Panc1 (cell line): ENCODE results near the gene SLCO3A1. TPM values are rescaled to one million over a fixed set of nuclear protein-coding genes. Genes with fewer than 3 reads are reported as not detected.

Experiments
- ATAC-seq: fragments of 200-7000 bp; cut with Tn5 transposase; 2 replicates; pipeline ENCODE4 v1.9.1; 2020; ENCODE audit warnings: mild to moderate bottlenecking, moderate library complexity
- BruUV-seq: library from RNA; stranded (reverse); fragments of 400-500 nt; replicated peaks from 2 replicates; lab custom pipeline; 2021; lab: Mats Ljungman, UMichigan
- CTCF ChIA-PET: fragments of 300-600 bp; sonication (Branson Sonifier 250); formaldehyde crosslinking; loops from one replicate; lab custom pipeline; 2022; ENCODE audit warnings: antibody characterized with exemption; lab: Charles Lee
- POLR2A ChIA-PET: fragments of 300-600 bp; sonication (Branson Sonifier 250); formaldehyde crosslinking; loops from one replicate; lab custom pipeline; 2022; ENCODE audit warnings: antibody characterized with exemption; lab: Charles Lee
- DNase-seq: peaks from one replicate; pipeline ENCODE4 v3.0.0-alpha.2; 2010; ENCODE audit warnings: low read depth, low spot score
- H3K27ac ChIP-seq: 2 replicates; pipeline ENCODE4 v1.5.1; 2011; ENCODE audit warnings: mild to moderate bottlenecking, low read length, inconsistent platforms
- H3K27me3 ChIP-seq: fragments of 200-500 bp; sonication (Bioruptor generic); 2 replicates; pipeline ENCODE4 v1.6.0; 2014; ENCODE audit warnings: low read length, inconsistent platforms; ENCODE audit not compliant: control insufficient read depth, insufficient read depth
- H3K36me3 ChIP-seq: fragments of 200-500 bp; sonication (Bioruptor generic); 2 replicates; pipeline ENCODE4 v1.5.1; 2014; ENCODE audit warnings: inconsistent platforms, mild to moderate bottlenecking, low read length, moderate library complexity; ENCODE audit not compliant: control insufficient read depth, insufficient read depth
- H3K4me1 ChIP-seq: 2 replicates; pipeline ENCODE4 v1.5.1; 2011; ENCODE audit warnings: inconsistent platforms, mild to moderate bottlenecking, low read length, moderate library complexity; ENCODE audit not compliant: control insufficient read depth, insufficient read depth
- H3K4me3 ChIP-seq, 2 experiments: 2 replicates each; pipeline ENCODE4 v1.5.1; 2011 to 2012; ENCODE audit warnings: low read depth in 2 of 2, low read length in 2 of 2, mild to moderate bottlenecking in 2 of 2, inconsistent platforms in 1 of 2, moderate library complexity in 1 of 2
- H3K9me3 ChIP-seq: fragments of 200-500 bp; sonication (Bioruptor generic); 2 replicates; pipeline ENCODE4 v1.5.1; 2014; ENCODE audit warnings: low read depth, mild to moderate bottlenecking, inconsistent platforms, low read length, moderate library complexity; ENCODE audit not compliant: control insufficient read depth, insufficient read depth
- CTCF ChIP-seq: fragments of 450-650 bp; IDR thresholded peaks from 2 replicates; pipeline ENCODE4 v1.5.1; 2017; ENCODE audit warnings: mild to moderate bottlenecking
- POLR2AphosphoS5 ChIP-seq: IDR thresholded peaks from 2 replicates; pipeline ENCODE4 v1.6.1; 2012; ENCODE audit warnings: mild to moderate bottlenecking, low read depth, low read length, moderate library complexity
- REST ChIP-seq, 2 experiments: IDR thresholded peaks; 2 replicates each; pipeline ENCODE4 v1.6.1; 2011 to 2012; ENCODE audit warnings: low read depth in 2 of 2, control low read depth in 1 of 2, low read length in 1 of 2, mild to moderate bottlenecking in 1 of 2, moderate library complexity in 1 of 2; ENCODE audit not compliant: insufficient read depth in 1 of 2
- SIN3A ChIP-seq: IDR thresholded peaks from 2 replicates; pipeline ENCODE4 v1.6.1; 2012; ENCODE audit warnings: low read depth, mild to moderate bottlenecking, low read length, moderate library complexity, borderline replicate concordance; ENCODE audit not compliant: insufficient read depth
- TCF7L2 ChIP-seq: IDR thresholded peaks from 2 replicates; pipeline ENCODE4 v1.6.1; 2011; ENCODE audit warnings: mild to moderate bottlenecking, low read depth, low read length, inconsistent platforms
- in situ Hi-C: cut with HindIII; loops from 2 replicates; pipeline ENCODE4 v1.10.0; 2016; ENCODE audit warnings: low sequenced_read_pairs, low pct_unique_long_range_greater_than_20kb
- intact Hi-C: fragments of 100-400 bp; cut with micrococcal nuclease; formaldehyde crosslinking; loops from one replicate; pipeline ENCODE4 v1.10.0; 2022; ENCODE audit not compliant: unreplicated experiment
- total RNA-seq: library from RNA; stranded (reverse); gene quantifications from one replicate; pipeline ENCODE4 v1.2.1, GENCODE V29; 2021; ENCODE audit not compliant: unreplicated experiment

The SLCO3A1 gene
- total RNA-seq, 1 experiment from 2014 or later = 20.6 TPM

- ChIA-PET POLR2A (no interaction called here), CTCF (no interaction called here)
- Histone ChIP-seq H3K4me1 (no peaks in the 10 kb centered on the region; the same call in 1 of the 2 replicates), H3K36me3 (no peaks in the 10 kb centered on the region), H3K27me3 (no peaks in the 10 kb centered on the region), H3K4me3 (no peak overlapping the region), H3K27ac (no peak overlapping the region), H3K9me3 (no peaks in the 10 kb centered on the region)
- no peak for TF ChIP-seq REST (IDR thresholded peaks at IDR 0.05; ENCODE audit: insufficient read depth in 1 of 2, low read depth in 2 of 2, low read length in 1 of 2)
- no peak for TF ChIP-seq CTCF
- TF ChIP-seq TCF7L2 = no peak
- TF ChIP-seq POLR2AphosphoS5 = no peak
- TF ChIP-seq SIN3A = no peak
- no peak for DNase-seq
- in situ Hi-C loops (no loop called here), intact Hi-C loops (no loop called here)
- ATAC-seq = no peak
- BruUV-seq = no TSS peak
These were observed 116.6 kb downstream of the SLCO3A1 start for GRCh38 chr15:91970142-91970541.

- peak; percentile 29; the same call in 1 of the 2 replicates for TF ChIP-seq CTCF
- TF ChIP-seq TCF7L2 = no peak
- intact Hi-C loops (no loop called here), in situ Hi-C loops (no loop called here)
- ChIA-PET CTCF (no interaction called here), POLR2A (no interaction called here)
- Histone ChIP-seq H3K4me1 (no peaks in the 10 kb centered on the region; the same call in 1 of the 2 replicates), H3K36me3 (no peaks in the 10 kb centered on the region), H3K27me3 (no peaks in the 10 kb centered on the region), H3K4me3 (no peak overlapping the region), H3K9me3 (no peaks in the 10 kb centered on the region), H3K27ac (no peak overlapping the region)
- BruUV-seq = no TSS peak
- no peak for DNase-seq
- no peak for ATAC-seq
These were observed 120.0 kb downstream of the SLCO3A1 start for GRCh38 chr15:91973481-91973880.
